Measurements from ENCODE around the gene CAPN13.

CAPN13 gene

DNA sequence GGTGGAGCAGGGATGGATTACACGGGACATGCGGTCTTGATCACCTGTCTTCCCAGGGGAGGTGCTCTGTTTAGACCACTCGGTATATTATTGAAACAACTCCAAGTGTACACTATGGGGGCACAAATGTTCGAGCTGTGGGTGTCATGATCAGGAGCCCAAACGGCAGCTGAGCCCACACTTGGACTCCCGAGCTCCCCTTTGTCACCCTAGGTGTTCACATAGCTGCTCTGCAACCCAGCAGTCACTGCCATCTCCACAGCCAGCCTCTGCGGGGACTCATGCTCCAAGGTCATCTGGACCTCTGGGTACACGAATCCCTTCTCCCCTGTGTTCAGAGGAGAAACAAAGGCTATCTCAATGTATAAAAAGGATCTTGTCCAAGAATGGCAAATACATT is 46.0 kb downstream of the CAPN13 start:
- DNase-seq: no peak

DNA sequence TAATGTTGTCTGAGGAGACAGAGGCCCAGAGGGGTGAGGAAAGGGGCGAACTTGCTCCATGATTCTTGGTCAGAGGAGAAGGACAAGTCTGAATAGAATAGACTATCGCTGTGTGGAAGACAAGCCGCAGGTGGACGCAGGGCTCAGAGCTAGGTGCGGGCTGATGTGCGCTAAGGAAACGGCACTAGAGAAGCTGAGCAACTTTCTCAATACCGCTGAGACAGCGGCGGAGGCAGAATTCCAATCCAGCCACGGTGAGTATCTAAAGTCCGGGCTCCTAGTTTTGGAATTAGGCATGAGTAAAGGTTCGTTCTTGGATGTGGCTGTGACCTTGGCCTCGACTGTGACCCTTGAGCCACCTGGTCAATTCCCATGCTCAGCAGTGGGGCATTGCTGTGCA is 47.8 kb downstream of the CAPN13 start:
- no peak for DNase-seq

DNA sequence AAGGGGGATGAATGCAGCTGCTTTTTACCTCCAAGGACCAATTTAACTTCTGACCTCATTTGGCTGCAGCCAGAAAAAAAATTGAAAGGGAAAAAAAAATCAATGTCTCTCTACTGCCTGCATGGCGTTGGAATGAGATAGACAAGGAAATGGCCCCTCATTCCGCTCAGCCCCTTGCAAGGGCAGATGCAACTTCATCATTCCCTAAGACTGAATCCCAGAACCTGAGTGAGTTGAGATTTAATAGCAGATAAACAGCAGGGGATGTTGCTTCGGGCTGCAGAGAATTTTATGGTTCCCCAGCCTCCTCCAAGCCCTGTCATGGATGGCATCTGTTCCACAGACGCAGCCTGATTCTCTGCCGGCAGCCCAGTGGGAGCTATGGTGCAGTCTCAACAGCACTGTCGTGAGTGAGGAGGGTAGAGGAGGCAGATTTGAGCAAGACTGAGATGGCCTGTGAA is 49.0 kb downstream of the CAPN13 start:
- no peak for DNase-seq

DNA sequence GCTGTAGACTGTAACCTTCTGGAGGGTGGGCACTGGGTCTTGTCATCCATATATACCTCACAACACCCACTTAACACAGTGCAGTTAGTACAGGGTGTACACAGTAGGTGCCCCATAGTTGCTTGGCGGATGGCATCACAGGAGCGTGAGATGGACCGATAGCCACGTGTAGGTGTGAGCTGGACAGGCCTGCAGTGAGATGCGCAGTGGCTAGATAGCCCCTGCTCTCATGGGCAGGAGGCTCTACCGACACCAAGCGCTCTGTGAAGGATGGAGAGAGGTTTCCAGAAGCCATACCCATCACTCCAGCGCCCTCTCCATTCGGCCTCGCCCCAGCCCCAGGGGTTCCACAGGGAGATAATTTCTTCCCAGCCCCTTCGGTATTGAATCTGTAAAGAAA is 49.5 kb downstream of the CAPN13 start:
- DNase-seq: no peak

DNA sequence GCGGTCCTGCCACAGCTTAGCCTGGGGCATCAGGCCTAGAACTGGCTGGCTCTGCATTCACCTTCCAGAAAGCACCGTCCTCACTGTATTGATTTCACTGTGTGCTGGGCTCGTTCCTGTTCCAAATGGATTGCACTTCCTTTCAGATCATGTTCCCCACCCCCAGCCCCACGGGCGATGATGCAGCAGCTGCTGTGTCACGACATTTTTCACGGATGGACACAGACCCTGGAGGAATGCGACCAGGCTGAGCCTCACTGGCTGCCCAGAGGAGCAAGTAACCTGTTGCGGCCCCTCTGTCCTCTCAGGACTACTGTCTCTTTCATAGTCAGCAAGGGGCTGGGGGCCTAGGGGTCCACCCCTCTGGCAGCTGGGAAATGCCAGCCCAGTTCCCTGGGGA is 50.3 kb downstream of the CAPN13 start:
- DNase-seq: no peak

DNA sequence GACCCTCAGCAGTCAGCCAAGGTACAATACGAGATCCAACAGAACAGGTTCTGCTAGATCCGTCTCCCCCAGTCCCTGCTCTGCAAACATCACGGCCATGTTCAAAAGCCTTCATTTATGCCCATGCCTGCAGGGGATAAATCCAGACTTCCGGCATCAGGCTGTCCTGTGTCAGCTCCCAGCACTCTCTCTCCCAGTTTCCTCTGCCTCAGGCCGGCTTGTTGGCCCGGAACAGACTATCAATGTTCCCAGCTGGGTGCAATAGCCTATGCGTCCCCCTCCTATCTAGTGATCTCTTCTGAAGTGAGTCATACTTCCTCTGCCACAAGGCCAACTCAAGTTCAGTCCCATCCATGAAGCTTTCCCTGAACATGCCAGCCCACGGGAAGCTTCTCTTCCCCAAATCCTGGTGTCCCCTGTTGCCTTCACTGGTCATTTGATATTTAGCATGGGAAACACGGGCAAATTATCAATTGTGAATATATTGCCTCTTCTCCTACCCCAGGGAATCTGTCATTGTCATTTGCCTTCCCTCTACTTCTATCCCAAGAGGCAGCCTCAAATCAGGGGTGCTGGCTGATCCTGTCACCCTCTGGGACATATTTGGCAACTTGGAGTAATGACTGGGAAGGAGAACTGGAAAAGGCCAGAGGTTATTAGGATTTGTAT is 51.1 kb downstream of the CAPN13 start:
- DNase-seq: no peak

DNA sequence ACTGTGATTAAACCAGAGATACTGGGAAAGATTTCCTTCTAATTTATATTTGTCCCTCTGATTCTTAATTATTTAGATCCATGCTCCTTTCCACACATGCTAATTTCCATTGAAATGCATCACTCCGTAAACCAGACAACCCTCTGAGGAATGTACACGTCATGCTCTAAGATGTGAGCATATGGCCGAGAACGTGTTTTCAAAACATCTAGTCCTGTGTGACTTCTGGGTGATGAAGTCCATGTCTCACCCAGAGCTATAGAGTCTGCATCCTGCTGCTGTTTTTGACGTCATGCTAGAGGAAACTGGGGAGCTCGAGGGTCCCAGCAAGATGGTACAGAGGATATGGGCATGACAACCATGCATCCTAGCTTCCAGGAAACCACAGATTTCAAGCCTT is 53.6 kb downstream of the CAPN13 start:
- no peak for DNase-seq

DNA sequence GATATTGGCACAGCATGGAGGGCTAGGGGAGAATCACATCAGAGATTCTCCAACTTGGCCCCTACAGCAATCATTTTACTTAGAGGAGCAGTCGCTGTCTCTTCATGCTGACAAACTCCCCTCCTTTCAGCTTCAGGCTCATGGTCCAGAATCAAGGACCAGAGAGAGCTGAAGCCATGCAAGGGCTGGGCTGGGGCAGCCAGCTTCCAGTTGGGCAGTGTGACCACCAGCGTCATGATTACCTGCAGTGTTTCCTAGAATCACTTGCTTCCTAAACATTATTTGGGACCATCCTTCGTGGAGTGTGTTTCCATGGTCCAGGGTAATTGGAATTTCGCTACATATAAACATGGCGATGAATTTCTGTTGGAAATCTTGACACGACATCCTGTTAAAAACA is 54.4 kb downstream of the CAPN13 start:
- no peak for DNase-seq

DNA sequence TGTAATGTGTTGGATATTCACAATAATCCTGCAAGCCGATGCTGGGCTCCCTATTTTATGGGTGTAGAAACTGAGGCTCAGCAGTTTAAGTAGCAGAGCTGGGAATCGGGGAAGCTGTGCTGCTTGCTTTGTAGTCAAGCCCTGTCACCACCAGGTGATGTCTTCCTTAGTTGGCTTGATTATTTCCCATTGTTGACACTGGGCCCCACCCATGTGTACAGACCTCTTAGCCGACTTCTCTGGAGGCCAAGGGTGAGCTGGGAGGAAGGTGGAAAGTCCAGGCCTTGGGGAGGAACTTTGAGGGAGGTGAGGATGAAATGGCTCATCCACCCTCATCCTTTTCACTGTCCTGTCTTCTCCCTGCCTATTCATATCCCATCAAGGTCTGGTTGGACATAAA is 60.0 kb downstream of the CAPN13 start:
- DNase-seq: no peak

DNA sequence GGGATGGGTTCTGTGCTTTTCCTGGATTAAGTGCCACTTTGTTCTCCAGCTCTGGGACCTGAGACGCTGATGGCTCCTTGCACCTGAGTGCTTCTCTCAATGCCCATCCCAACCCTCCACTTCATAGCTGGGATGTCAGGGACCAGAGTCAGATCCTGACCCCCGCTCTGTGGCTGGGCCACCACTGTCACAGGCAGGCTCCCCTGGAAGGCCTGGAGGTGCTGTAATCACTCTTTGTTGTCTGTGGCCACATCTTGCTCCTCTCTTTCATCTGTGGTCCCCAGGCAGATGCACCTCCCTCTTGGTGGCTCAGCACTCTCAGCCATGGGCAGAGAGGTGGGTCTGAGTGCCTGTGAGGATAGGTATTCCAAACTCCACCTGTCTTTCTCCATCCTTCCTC is 62.4 kb downstream of the CAPN13 start:
- no peak for DNase-seq

DNA sequence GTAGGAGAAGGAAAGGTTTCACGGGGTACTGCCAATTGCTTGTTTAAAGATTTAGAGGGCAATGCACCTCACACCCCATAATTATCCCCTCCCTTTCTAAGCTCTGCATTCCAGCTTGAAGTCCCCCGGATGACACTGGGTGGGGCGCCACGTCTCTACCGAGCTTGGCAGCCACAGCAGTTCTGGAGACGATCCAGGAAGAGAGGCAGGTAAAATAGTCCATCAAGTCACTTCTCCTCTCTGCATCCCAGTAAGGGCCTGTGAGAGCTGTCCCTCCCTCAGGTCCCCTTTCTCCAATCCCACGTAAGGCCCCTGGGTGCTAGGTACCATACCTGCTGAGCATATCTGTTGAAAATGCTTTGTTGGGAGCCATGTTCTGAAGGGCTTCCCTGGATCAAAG is 65.7 kb downstream of the CAPN13 start:
- no peak for DNase-seq

DNA sequence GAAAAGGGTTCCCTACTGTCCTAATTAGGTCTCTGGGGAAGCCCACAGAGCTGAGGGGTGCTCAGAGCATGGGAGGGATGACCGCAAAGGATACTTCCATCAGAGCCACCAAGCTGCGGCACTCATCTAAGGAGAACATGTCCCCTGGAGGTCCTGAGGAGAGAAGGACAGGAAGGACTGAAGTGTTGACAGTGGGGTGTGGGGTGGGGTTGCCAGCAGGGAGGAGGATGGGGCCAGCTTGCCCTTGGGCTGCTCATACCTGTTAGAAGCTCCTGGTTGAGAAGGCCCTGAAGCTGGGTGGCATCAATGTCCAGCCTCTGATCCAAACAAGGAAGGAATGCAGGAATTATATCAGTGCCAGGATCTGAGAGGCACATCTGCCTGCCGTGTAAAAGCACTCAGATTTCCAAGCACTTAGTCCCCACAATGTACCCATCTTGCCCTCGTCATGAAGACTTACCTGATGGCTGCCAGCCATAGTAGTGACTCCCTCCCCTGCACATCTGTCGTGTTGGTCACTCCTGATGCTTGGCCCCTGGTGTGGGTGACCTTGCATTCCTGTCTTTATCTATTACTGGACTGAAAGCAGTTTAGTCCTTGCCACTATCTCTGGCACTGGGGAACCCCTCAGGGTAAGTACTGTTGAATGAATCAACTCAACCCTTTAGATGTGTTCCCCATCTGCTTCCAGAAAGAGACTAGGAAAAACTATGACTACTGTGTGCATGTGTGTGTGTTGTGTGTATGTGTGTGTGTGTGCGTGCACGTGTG is 68.9 kb downstream of the CAPN13 start:
- no peak for DNase-seq

DNA sequence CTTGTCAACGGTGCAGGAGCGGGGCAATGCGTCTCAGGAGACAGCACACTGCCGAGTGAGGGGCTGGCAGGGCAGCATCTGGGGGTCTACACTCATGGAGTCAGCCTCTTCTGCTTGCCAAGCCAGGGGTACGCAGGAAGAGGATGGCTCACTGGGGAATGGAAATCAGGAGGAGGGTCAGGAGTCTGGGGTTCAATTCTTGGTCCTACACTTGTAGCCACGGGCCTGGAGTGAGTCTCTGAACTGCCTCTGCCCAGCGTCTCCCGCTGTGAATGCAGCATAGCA is 70.0 kb downstream of the CAPN13 start:
- no peak for DNase-seq

DNA sequence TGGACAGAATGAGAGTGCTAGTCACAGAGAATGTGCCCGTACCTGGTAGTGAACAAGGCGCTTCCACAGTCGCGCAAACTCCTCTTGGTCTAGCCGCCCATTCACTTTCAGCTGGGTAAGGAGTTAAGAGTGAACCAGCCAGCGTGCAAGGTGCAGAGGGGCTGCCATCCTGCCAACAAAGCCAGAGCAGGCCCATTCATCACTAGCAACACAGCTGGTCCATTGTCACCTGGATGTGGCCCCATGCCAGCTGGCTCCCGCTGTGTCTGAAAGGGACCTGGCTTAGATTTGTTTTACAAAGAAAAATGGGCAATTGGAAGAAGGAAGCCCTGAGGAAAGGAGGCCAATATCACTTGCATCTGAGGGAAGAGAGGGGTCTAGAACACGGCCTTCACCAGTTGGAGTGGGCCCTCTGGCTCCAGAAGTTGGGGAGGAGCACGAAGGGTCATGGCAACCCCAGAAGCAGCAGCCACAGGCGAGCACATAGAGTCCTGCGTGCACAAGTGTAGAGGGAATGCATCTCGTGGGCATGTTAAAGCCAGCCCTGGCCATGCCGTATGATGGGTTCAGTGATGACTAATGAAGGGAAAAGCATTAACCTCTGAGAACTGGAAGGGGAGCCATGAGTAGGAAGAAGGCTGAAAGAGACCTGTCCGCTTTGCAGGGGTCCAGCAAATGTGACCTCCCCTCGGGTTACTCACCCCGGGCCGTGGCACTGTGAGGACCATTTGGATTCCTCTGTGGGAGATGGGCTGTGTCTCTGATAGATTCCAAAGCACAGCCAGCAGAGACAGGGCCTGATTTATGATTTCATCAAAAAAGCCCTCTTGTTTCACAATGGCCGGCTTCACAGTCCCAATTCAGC is 70.6 kb downstream of the CAPN13 start:
- no peak for DNase-seq

DNA sequence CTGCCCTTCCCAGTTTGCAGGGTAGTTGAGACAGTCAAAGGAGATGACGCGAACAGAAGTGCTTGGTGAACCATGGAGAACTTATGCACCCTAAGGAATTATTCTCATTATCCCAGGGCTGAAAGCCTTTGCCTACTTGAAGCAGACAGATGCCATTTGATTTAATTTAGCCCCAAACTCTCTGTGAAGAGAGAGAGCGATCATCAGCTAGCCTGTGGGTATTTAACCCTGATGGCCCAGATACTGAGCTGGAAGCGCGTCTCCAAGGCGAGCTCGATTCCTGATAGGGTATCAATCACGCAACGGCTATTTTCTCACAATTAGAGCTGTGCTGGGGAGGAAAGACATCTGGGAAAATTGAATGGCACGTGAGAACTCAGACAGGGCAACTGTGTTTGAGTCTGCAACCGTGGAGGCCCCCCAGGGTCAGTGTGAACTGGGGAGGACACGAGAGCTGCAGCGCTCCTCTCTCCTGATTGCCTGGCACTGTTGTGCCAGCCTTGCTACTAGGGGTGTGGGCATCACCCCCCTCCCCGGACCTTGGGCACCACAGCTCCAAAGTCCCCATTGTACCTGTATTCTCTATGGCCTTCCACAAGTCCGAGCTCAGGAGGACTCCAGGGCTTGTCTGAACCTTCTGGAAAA is 73.2 kb downstream of the CAPN13 start:
- DNase-seq: no peak

DNA sequence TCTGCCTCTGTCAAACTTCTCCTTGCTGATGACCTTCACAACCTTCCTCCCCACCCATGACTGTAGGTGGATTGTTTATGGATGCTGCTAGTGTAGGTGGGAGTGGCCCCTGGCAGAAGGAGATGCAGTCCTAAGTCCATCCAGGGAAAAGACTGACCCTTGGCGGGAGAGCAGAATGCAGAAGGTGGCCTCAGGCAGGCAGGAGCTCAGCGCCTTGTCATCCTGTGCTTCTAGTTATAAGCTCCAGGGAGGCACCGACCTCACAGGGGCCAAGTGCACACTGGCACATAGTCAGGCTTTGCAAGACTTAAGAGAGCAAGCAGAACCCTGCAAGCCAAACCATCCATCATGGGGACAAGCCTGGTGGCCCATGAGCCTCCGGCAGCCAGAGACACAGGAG is 74.4 kb downstream of the CAPN13 start:
- DNase-seq: no peak

DNA sequence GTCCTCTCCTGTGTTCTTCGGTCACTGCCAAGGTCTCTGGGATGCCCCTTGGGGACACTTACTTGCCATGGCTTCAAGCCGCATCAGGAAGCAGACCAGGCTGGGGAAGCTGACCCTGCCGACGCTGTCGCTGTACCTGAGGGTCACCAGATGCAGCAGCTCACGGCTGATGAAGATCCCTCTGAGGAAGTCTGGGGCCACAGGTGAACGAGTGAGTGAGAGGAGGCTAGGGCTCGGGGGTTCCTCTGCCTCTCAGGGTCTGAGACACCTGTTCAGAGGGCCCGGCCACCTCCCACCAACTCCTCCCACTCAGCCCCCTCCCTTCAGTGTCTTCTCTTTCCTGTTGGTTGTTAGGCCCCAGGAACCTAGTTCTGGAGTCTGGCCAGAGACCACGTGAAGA is 74.9 kb downstream of the CAPN13 start:
- DNase-seq: no peak

DNA sequence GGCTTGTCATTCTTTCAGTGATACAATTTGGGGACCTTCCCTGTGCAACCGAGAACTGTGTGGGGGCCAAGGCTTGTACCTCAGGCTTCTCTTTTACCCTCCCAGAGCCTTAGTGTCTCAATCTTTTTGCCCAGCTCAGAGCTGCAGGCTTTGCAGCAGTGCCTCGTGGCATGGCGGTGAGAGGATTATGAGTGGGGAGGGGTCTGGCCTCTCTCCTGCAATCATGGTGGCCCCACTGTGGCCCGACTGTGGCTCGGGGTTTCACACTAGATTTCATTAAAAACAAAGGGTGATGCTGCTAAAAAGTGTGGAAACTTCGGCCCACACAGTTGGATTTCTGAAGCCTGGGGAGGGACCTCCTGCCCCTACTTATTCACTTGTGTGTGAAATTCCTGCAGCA is 75.5 kb downstream of the CAPN13 start:
- no peak for DNase-seq

DNA sequence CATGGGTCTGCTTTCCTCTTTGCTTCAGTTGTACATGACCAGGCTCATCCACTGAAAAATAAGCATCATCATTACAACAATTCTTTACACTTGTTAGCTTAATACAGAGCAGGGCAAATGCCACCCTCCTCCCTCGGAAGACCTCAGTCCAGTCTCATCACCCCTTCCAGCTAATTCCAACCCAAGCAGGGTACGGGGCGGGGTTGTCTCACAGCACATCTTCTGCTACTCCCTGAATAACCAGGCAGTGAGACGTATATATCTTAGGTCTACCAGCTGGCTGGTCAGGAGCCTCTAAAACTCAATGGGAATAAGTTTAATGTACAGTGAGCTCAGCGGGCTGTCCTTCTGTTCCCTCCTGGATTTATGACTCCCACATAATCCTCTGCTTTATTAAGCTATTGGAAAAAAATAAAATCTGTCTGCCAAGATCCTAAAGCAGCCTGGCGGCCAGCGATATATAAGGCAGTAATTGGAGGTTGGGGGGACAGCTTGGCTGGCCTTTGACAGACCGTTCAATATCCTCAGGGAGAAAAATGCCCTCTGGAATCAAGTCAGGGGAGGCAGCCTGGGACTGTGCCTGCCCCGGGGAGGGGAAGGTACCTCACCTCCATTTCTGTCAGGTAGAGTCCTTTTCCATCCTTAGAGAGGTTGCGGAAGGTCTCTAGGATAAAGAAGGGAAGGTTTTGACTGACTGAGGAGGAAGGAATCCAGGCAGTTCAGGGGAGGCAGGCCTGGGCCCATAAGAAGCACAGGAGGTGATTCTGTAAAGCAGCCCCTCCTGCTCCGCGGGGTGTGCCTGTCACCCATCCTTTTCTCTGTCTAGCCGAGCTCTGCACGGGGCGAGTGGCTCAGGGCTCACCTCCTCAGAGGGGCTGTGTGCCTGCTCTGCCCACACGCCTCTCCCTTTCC is 76.3 kb downstream of the CAPN13 start:
- no peak for DNase-seq

DNA sequence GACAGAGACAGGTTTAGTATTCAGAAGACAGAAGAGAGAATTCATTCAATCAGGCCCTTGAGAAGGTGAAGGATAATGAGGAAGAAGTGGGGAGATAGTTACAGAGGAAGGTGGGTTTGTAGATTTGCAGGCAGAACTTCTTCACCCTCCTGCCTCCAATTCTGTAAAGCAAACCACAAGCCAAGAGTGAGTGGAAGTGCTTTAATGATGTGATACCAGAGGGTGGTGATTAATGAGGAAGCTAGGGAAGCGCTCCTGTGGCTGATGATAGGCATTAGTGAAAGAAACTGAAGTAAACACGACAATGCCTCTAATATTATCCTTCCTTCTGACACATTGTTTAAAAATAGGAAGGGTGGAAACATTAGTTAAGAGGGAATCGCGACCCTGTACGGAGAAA is 78.2 kb downstream of the CAPN13 start:
- DNase-seq: no peak

DNA sequence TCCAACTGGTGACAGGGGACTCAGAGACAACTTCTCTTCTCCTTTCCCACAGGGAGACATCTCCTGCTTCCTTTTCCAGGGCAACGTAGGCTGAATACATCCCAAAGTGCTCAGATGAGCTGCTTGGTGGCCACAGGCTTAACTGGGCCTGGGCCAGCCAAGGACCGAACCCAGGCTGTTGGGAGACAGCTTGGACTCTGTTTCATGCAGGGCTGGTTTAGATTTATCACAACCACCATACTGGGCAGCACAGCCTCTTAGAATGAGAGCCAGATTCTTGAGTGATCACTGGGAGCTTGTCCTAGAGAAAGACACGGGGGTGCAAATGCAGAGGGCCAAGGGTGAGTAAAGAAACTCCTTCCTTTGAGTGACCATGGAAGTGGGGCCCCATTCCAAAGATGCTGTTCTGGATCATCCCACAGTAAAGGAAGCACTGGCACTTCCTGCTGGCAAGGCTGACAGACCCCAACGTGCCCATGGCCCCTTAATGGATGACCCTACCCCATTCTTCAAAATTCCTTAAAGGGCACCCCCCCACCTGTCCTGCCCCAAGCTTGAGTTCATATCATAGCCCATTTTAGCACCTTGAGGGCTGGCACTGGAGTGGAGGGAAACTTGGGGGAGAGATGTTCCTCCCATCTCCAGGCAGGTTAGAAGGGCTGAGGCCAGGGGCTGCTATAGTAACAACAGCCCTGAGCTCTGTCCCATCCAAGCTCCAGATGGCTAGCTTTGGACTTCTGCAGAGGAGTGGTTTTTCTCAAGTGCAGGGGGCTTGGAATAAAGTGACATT is 84.1 kb downstream of the CAPN13 start:
- DNase-seq: no peak
